ENCODE results near the gene CD46.

CD46 gene

GRCh38 chr1:207810173-207810572 lies 58.3 kb downstream of the CD46 start:
- TF ChIP-seq, protein P1, sequence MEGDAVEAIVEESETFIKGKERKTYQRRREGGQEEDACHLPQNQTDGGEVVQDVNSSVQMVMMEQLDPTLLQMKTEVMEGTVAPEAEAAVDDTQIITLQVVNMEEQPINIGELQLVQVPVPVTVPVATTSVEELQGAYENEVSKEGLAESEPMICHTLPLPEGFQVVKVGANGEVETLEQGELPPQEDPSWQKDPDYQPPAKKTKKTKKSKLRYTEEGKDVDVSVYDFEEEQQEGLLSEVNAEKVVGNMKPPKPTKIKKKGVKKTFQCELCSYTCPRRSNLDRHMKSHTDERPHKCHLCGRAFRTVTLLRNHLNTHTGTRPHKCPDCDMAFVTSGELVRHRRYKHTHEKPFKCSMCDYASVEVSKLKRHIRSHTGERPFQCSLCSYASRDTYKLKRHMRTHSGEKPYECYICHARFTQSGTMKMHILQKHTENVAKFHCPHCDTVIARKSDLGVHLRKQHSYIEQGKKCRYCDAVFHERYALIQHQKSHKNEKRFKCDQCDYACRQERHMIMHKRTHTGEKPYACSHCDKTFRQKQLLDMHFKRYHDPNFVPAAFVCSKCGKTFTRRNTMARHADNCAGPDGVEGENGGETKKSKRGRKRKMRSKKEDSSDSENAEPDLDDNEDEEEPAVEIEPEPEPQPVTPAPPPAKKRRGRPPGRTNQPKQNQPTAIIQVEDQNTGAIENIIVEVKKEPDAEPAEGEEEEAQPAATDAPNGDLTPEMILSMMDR (IDR thresholded peaks at IDR 0.05; ENCODE audit: low read depth, low read length), result no peak
- H3K4me3 ChIP-seq (ENCODE audit: low read depth, low read length), result no peak overlapping the region

GRCh38 chr1:207810606-207811295 lies 58.9 kb downstream of the CD46 start:
- no peak overlapping the region for H3K4me3 ChIP-seq (ENCODE audit: low read depth, low read length)
- TF ChIP-seq, protein P1 (IDR thresholded peaks at IDR 0.05; ENCODE audit: low read depth, low read length), result no peak

GRCh38 chr1:207811319-207811718 lies 59.5 kb downstream of the CD46 start:
- TF ChIP-seq, protein P1 (IDR thresholded peaks at IDR 0.05; ENCODE audit: low read depth, low read length), result no peak
- no peak overlapping the region for H3K4me3 ChIP-seq (ENCODE audit: low read depth, low read length)

GRCh38 chr1:207811920-207812720 lies 60.3 kb downstream of the CD46 start:
- no peak overlapping the region for H3K4me3 ChIP-seq (ENCODE audit: low read depth, low read length)
- TF ChIP-seq, protein P1 (IDR thresholded peaks at IDR 0.05; ENCODE audit: low read depth, low read length), result no peak

GRCh38 chr1:207812778-207813511 lies 61.1 kb downstream of the CD46 start:
- TF ChIP-seq, protein P1 (IDR thresholded peaks at IDR 0.05; ENCODE audit: low read depth, low read length), result no peak
- no peak overlapping the region for H3K4me3 ChIP-seq (ENCODE audit: low read depth, low read length)

GRCh38 chr1:207813512-207813881 lies 61.6 kb downstream of the CD46 start:
- TF ChIP-seq, protein P1 (IDR thresholded peaks at IDR 0.05; ENCODE audit: low read depth, low read length), result no peak
- H3K4me3 ChIP-seq (ENCODE audit: low read depth, low read length), result no peak overlapping the region

All from WI38 (cell line).